HepG2 (cell line): Measurements from ENCODE around the gene KCNJ6. TPM values are rescaled to one million over a fixed set of nuclear protein-coding genes. Genes with fewer than 3 reads are reported as not detected.

ENCODE experiments used
- ATAC-seq: fragments of 200-7000 bp; cut with Tn5 transposase; 3 replicates; pipeline ENCODE4 v1.9.1; 2020; ENCODE audit warnings: mild to moderate bottlenecking, moderate library complexity
- BruUV-seq: library from RNA; stranded (reverse); fragments of 400-500 nt; replicated peaks from 2 replicates; lab custom pipeline; 2021; lab: Mats Ljungman, UMichigan
- CTCF ChIA-PET: fragments of 300-600 bp; formaldehyde crosslinking; extraction: SDS; loops from one replicate; lab custom pipeline; 2021; ENCODE audit warnings: low total read pairs, inconsistent platforms, low intra/inter-chr PET ratio; lab: Yijun Ruan, JAX
- POLR2A ChIA-PET: fragments of 350-600 bp; sonication (Branson Sonifier 250); formaldehyde crosslinking; loops from one replicate; lab custom pipeline; 2020; ENCODE audit warnings: antibody characterized with exemption, inconsistent platforms; lab: Yijun Ruan, JAX
- DNase-seq: peaks from one replicate; pipeline ENCODE4 v3.0.0-alpha.2; 2015; ENCODE audit warnings: low spot score
- FAIRE-seq: peaks from 3 replicates; lab custom pipeline; 2011; peaks lifted over from hg19 to GRCh38; lab: Jason Lieb, UNC
- H2AFZ ChIP-seq: one replicate; pipeline ENCODE4 v1.6.1; 2011; ENCODE audit warnings: low read length, inconsistent platforms
- H3K27ac ChIP-seq: fragments of 300-600 bp; 3 replicates; pipeline ENCODE4 v1.8.0; 2011; ENCODE audit warnings: mixed run types, mild to moderate bottlenecking, mixed read lengths, low read length, inconsistent platforms; ENCODE audit not compliant: insufficient read depth; ENCODE audit errors: extremely low read length
- H3K27me3 ChIP-seq, 2 experiments: fragments of 200-600 bp in 1 of 2; 2 replicates in 1 of 2; 3 replicates in 1 of 2; pipeline versions ENCODE4 v1.6.0 to v1.8.0; 2011; ENCODE audit warnings: low read length in 2 of 2, mild to moderate bottlenecking in 2 of 2, moderate library complexity in 2 of 2, inconsistent platforms in 1 of 2; ENCODE audit not compliant: insufficient read depth in 2 of 2, control insufficient read depth in 1 of 2
- H3K36me3 ChIP-seq, 2 experiments: fragments of 200-600 bp in 1 of 2; replicated peaks in 1 of 2; 2 replicates in 1 of 2; 3 replicates in 1 of 2; pipeline versions ENCODE4 v1.5.1 to v1.8.0; 2011; ENCODE audit warnings: low read length in 2 of 2, inconsistent platforms in 1 of 2; ENCODE audit not compliant: insufficient read depth in 2 of 2, control insufficient read depth in 1 of 2
- H3K4me1 ChIP-seq: 2 replicates; pipeline ENCODE4 v1.5.1; 2012; ENCODE audit warnings: low read length, inconsistent platforms; ENCODE audit not compliant: insufficient read depth
- H3K4me2 ChIP-seq: 2 replicates; pipeline ENCODE4 v1.6.0; 2011; ENCODE audit warnings: low read depth, low read length, inconsistent platforms
- H3K4me3 ChIP-seq, 3 experiments: fragments of 200-600 bp in 1 of 3; sonication (generic), shearing (Covaris generic) in 1 of 3; replicated peaks in 1 of 3; 2 replicates each; pipeline ENCODE4 v1.5.1; 2011 to 2016; ENCODE audit warnings: low read length in 3 of 3, inconsistent platforms in 2 of 3, low read depth in 2 of 3, mild to moderate bottlenecking in 2 of 3, control low read depth in 1 of 3, mixed read lengths in 1 of 3; ENCODE audit not compliant: insufficient read depth in 1 of 3
- H3K79me2 ChIP-seq: one replicate; pipeline ENCODE4 v1.6.1; 2011; ENCODE audit warnings: low read length, inconsistent platforms; ENCODE audit not compliant: insufficient read depth
- H3K9ac ChIP-seq: 2 replicates; pipeline ENCODE4 v1.6.0; 2011; ENCODE audit warnings: mild to moderate bottlenecking, low read depth, low read length, inconsistent platforms; ENCODE audit not compliant: insufficient read depth
- H3K9me3 ChIP-seq: 2 replicates; pipeline ENCODE4 v1.5.1; 2012; ENCODE audit warnings: mild to moderate bottlenecking, low read length
- H4K20me1 ChIP-seq: 2 replicates; pipeline ENCODE4 v1.6.0; 2011; ENCODE audit warnings: inconsistent platforms, mild to moderate bottlenecking, low read length, moderate library complexity; ENCODE audit not compliant: insufficient read depth
- FOXJ3 ChIP-seq: sonication (generic); formaldehyde crosslinking; IDR thresholded peaks from 2 replicates; pipeline ENCODE4 v1.4.0; 2020; ENCODE audit warnings: missing genetic modification reagents, mild to moderate bottlenecking, borderline replicate concordance
- ZNF577 ChIP-seq: sonication (generic); formaldehyde crosslinking; IDR thresholded peaks from 2 replicates; pipeline ENCODE4 v1.4.0; 2020; ENCODE audit warnings: mild to moderate bottlenecking, low read depth, missing genetic modification reagents, borderline replicate concordance
- in situ Hi-C: cut with HindIII; loops from 2 replicates; pipeline ENCODE4 v1.10.0; 2017; ENCODE audit warnings: low pct_unique_long_range_greater_than_20kb; ENCODE audit not compliant: extremely low pct_ligation_motif_present
- intact Hi-C: fragments of 100-400 bp; cut with micrococcal nuclease; formaldehyde crosslinking; loops from one replicate; pipeline ENCODE4 v1.10.0; 2022; ENCODE audit not compliant: unreplicated experiment
- polyA plus RNA-seq, 8 experiments: library from polyadenylated mRNA; depleted of rRNA in 3 of 8; stranded (reverse) in 7 of 8; unstranded in 1 of 8; fragments of >200 nt; fragmentation: Illumina TruSeq in 4 of 8; extraction: Trizol in 4 of 8; gene quantifications; 2 replicates each; pipeline versions ENCODE4 v1.2.1 to v1.2.3, GENCODE V29; 2011 to 2016; ENCODE audit warnings: low read depth in 4 of 8, missing spikeins in 1 of 8, mixed read lengths in 1 of 8; ENCODE audit not compliant: insufficient read depth in 1 of 8
- total RNA-seq, 5 experiments: library from RNA; depleted of rRNA; stranded (reverse); fragments of >200 nt; fragmentation: Illumina TruSeq; extraction: Trizol; gene quantifications; 2 replicates each; pipeline ENCODE4 v1.2.3, GENCODE V29; 2016; ENCODE audit warnings: low read depth in 1 of 5
- TF ChIP-seq, protein P1 (sequence below): sonication (generic); formaldehyde crosslinking; IDR thresholded peaks from 2 replicates; pipeline ENCODE4 v1.4.0; 2020; ENCODE audit warnings: missing genetic modification reagents
- TF ChIP-seq, protein P2 (sequence below): sonication (generic); formaldehyde crosslinking; IDR thresholded peaks from 2 replicates; pipeline ENCODE4 v1.4.0; 2020; ENCODE audit warnings: mild to moderate bottlenecking, missing genetic modification reagents

Gene KCNJ6
- total and polyA plus RNA-seq, 2 of the 13 experiments (the other 11 are each of a cell fraction or from before 2014, with no cell fraction given): not detected

DNA sequence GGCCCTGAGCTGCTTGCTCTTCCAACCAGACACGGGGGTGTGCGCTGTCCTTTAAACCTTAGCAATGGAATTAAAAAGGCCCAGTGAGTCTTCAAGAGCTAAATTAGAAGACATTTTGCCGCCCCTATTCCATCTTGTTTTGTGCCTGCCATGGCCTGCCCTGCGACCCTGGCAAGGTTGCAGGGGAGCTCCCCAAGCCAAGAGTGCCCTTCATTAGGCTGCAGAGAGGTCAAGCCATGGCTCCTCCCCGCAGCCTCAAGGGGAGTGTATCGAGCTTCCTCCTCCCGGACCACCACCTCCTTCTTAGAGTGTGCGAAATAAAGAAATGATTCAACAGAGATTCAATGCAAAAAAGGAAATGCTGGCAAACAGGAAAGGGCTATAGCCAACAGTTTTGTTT is 293.5 kb downstream of the KCNJ6 start (continued):
- TF ChIP-seq, protein P1, sequence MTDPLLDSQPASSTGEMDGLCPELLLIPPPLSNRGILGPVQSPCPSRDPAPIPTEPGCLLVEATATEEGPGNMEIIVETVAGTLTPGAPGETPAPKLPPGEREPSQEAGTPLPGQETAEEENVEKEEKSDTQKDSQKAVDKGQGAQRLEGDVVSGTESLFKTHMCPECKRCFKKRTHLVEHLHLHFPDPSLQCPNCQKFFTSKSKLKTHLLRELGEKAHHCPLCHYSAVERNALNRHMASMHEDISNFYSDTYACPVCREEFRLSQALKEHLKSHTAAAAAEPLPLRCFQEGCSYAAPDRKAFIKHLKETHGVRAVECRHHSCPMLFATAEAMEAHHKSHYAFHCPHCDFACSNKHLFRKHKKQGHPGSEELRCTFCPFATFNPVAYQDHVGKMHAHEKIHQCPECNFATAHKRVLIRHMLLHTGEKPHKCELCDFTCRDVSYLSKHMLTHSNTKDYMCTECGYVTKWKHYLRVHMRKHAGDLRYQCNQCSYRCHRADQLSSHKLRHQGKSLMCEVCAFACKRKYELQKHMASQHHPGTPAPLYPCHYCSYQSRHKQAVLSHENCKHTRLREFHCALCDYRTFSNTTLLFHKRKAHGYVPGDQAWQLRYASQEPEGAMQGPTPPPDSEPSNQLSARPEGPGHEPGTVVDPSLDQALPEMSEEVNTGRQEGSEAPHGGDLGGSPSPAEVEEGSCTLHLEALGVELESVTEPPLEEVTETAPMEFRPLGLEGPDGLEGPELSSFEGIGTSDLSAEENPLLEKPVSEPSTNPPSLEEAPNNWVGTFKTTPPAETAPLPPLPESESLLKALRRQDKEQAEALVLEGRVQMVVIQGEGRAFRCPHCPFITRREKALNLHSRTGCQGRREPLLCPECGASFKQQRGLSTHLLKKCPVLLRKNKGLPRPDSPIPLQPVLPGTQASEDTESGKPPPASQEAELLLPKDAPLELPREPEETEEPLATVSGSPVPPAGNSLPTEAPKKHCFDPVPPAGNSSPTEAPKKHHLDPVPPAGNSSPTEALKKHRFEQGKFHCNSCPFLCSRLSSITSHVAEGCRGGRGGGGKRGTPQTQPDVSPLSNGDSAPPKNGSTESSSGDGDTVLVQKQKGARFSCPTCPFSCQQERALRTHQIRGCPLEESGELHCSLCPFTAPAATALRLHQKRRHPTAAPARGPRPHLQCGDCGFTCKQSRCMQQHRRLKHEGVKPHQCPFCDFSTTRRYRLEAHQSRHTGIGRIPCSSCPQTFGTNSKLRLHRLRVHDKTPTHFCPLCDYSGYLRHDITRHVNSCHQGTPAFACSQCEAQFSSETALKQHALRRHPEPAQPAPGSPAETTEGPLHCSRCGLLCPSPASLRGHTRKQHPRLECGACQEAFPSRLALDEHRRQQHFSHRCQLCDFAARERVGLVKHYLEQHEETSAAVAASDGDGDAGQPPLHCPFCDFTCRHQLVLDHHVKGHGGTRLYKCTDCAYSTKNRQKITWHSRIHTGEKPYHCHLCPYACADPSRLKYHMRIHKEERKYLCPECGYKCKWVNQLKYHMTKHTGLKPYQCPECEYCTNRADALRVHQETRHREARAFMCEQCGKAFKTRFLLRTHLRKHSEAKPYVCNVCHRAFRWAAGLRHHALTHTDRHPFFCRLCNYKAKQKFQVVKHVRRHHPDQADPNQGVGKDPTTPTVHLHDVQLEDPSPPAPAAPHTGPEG (CRISPR knock-in tag): no peak
- TF ChIP-seq, protein P2, sequence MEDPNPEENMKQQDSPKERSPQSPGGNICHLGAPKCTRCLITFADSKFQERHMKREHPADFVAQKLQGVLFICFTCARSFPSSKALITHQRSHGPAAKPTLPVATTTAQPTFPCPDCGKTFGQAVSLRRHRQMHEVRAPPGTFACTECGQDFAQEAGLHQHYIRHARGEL (CRISPR knock-in tag): no peak
- TF ChIP-seq ZNF577 (CRISPR knock-in tag): no peak

DNA sequence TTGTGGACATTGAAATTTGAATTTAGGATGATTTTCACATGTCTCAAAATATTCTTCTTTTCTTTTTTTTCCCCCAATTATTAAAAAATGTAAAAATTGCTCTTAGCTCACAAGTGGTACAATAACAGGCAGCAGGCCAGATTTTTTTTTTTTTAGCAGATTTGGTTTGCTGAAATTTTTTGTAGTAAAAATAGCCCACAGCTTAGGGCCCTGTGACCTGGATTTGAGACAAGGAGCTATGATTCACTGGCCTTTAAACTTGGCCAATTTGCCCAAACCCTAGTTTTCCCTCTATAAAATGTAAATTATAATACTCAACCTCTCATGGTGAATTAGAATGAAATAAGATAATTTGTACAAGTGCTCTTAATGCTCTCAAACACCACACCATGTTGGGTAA is 295.9 kb downstream of the KCNJ6 start:
- ChIA-PET CTCF (no interaction called here), POLR2A (no interaction called here)
- H3K27ac ChIP-seq: no peak overlapping the region
- H2AFZ ChIP-seq: no peak overlapping the region
- no peak overlapping the region for H3K4me3 ChIP-seq
- no peaks in the 10 kb centered on the region for H4K20me1 ChIP-seq
- no peaks in the 10 kb centered on the region for H3K79me2 ChIP-seq
- intact Hi-C loops: no loop called here
- H3K9me3 ChIP-seq: no peaks in the 10 kb centered on the region
- no TSS peak for BruUV-seq
- no peaks in the 10 kb centered on the region for H3K36me3 ChIP-seq
- DNase-seq: no peak
- no peak overlapping the region for H3K9ac ChIP-seq
- TF ChIP-seq FOXJ3 (CRISPR knock-in tag): no peak
- in situ Hi-C loops: no loop called here
- no peaks in the 10 kb centered on the region for H3K4me1 ChIP-seq
- peaks cover 1 to 4% of the 10 kb centered on the region in 2 experiments; a peak in 1 of 5 replicates for H3K27me3 ChIP-seq
- H3K4me2 ChIP-seq: no peak overlapping the region
- ATAC-seq: no peak
- no peak for FAIRE-seq
